ENCODE measurements around the gene SYF2.

SYF2 gene

GRCh38 chr1:25184001-25184762, 48.1 kb downstream of the SYF2 start:
- no peak for DNase-seq (ENCODE audit: low read depth, low spot score)

- no peak for DNase-seq (ENCODE audit: low read depth, low spot score)
These were observed 48.9 kb downstream of the SYF2 start for GRCh38 chr1:25183126-25183980.

- peak; percentile 81 for DNase-seq (ENCODE audit: low read depth, low spot score)
These were observed 49.7 kb downstream of the SYF2 start for GRCh38 chr1:25182629-25183028.

GRCh38 chr1:25180996-25181395, 51.3 kb downstream of the SYF2 start:
- DNase-seq (ENCODE audit: low read depth, low spot score) = no peak

GRCh38 chr1:25178917-25179561, 53.3 kb downstream of the SYF2 start:
- no peak for DNase-seq (ENCODE audit: low read depth, low spot score)

- no peak for DNase-seq (ENCODE audit: low read depth, low spot score)
These were observed 57.3 kb downstream of the SYF2 start for GRCh38 chr1:25174730-25175612.

GRCh38 chr1:25174363-25174729, 58.0 kb downstream of the SYF2 start:
- DNase-seq (ENCODE audit: low read depth, low spot score) = no peak

GRCh38 chr1:25173809-25174340, 58.4 kb downstream of the SYF2 start:
- DNase-seq (ENCODE audit: low read depth, low spot score) = peak; percentile 24
